IPS-18c (cell line): ENCODE data around the gene ALDOC.

Experiments
- H3K4me3 ChIP-seq: 2 replicates; pipeline ENCODE4 v1.7.0; 2013; ENCODE audit warnings: low read depth, mild to moderate bottlenecking, low read length, moderate library complexity; ENCODE audit not compliant: insufficient read depth
- H3K9me3 ChIP-seq: one replicate; pipeline ENCODE4 v1.6.1; 2013; ENCODE audit warnings: mild to moderate bottlenecking, low read length, moderate library complexity; ENCODE audit not compliant: control insufficient read depth, insufficient read depth

Gene ALDOC

DNA sequence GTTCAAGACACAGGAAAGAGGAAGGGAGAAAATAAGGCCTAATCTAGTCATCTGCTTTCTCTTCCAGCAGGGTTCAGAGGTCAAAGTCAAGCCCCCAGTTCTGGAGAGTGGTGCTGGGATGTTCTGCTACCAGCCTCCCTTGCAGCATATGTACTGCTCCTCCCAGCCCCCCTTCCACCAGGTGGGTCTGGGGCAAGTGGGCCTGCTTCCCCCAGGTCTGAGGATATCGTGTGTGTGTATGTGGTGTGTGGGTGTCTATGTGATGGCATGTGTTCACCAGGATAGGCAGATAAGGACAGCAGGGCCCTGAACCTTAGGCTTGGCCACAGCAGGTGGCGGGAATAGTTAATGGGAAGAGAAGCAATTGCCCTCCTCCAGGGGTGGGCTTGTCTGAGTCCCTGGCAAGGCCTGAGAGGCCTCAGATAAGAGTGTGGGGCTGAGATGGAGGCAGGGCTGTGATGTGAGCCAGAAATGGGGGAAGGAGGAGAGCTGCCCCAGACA, 49.5 kb downstream of the ALDOC start:
- H3K4me3 ChIP-seq = no peak overlapping the region
- no peaks in the 10 kb centered on the region for H3K9me3 ChIP-seq

DNA sequence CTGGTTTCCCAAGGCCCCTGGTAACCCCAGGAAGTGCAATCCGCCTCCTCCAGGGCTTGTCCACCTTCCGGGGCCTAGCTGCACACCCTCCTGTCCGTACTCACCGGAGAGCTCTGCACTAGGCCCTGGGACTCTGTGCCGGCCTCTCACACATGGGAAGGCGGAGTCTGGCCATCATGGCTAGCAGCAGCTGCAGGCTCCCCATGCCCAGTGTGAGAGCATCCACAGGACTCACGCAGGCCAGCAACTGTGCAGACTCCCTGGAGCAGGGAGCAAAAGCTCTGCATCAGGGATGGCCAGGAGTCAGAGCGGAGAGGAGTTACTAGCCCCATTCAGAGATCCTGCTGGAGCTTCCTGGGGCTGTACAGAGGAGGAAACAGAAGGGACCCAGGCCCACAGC, 50.3 kb downstream of the ALDOC start:
- Histone ChIP-seq H3K4me3 (no peak overlapping the region), H3K9me3 (no peaks in the 10 kb centered on the region)

DNA sequence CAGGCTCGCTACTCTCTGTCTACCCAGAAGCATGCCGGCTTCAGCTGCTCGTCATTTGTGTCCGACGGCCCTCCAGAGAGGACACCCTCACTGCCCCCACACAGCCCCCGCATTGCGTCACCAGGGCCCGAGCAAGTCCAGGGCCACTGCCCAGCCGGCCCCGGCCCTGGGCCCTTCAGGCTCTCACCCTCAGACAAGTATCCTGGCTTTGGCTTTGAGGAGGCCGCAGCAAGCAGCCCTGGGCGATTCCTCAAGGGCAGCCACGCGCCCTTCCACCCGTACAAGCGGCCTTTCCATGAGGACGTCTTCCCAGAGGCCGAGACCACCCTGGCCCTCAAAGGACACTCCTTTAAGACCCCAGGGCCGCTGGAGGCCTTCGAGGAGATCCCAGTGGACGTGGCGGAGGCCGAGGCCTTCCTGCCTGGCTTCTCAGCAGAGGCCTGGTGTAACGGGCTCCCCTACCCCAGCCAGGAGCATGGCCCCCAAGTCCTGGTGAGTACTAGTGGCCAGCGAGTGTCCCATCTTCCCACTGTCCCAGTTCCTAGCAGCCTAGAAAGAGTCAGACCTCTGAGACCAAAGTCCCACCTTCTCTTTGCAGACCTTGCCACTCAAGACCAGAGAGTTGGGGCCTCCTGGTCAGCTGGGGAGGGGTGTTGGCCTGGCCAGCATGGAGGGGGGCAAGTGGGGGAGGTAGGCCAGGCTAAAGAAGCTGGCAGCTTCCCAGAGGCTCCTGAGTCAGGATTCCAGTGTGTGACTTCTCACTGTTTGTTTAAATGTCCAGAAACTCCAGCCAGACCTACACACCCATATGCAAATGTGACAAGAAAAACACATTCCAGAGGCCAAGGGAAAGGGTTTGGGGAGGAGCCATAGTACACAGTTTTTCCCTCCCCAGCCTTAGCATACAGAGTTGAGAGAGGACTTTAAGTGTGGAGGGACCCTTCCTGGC, 51.9 kb downstream of the ALDOC start:
- H3K4me3 ChIP-seq = no peak overlapping the region
- H3K9me3 ChIP-seq = no peaks in the 10 kb centered on the region

DNA sequence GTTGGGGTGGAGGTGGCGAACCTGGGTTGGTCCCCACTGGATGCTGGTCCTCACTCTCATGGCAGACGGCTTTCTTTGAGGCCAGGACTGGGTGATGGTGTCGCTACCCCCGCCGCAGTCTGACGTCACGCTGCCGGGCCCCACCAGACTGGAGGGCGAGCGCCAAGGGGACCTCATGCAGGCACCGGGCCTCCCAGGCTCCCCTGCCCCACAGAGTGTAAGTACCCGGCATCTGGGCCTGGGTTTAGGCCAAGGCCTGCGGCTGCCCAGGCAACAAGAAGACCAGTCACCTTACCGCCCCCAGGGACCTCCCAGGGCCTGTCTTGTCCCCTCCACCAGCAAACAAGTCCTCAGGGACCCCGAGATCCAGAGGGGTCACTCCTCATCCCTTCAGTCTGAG, 52.8 kb downstream of the ALDOC start:
- no peak overlapping the region for H3K4me3 ChIP-seq
- H3K9me3 ChIP-seq = no peaks in the 10 kb centered on the region

DNA sequence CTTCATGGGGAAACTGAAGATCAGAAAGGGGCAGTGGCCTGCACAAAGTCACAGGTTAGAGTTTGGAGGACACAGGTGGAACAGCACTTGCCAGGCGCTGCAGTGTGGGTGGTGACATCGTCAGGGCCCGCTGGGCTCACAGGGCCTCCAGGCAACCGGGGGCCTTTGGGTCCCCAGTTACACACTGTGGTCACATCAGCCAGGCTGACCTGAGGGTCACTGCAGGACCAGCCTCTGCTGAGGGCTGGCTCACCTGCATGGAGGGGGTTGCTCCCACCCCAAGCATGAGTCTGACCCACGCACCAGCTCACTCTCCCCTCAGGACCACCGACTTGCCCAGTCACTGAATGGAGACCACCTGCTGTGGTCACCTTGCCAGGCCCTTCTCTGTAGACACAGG, 53.5 kb downstream of the ALDOC start:
- Histone ChIP-seq H3K9me3 (no peaks in the 10 kb centered on the region), H3K4me3 (no peak overlapping the region)
